Sigmoid colon (tissue), 4 donors: ENCODE data around the gene RAB26.
"Not testable (repeated sequence)": the region's sequence is repeated elsewhere in the genome, so short reads cannot be mapped to it uniquely, and the experiment has no call there.

Experiments used
- POLR2AphosphoS5 ChIP-seq, 4 donors: sonication (generic); formaldehyde crosslinking; IDR thresholded peaks; one replicate each; pipeline ENCODE4 v1.6.1; 2017; ENCODE audit warnings: antibody characterized with exemption in 4 of 4
- TF ChIP-seq, protein P1 (sequence below), 4 experiments: fragments of 450-650 bp in 3 of 4; fragments of 200-600 bp in 1 of 4; IDR thresholded peaks; one replicate each; pipeline ENCODE4 v1.5.1; 2016 to 2019; ENCODE audit warnings: antibody characterized with exemption in 4 of 4, mild to moderate bottlenecking in 3 of 4, moderate library complexity in 2 of 4

DNA sequence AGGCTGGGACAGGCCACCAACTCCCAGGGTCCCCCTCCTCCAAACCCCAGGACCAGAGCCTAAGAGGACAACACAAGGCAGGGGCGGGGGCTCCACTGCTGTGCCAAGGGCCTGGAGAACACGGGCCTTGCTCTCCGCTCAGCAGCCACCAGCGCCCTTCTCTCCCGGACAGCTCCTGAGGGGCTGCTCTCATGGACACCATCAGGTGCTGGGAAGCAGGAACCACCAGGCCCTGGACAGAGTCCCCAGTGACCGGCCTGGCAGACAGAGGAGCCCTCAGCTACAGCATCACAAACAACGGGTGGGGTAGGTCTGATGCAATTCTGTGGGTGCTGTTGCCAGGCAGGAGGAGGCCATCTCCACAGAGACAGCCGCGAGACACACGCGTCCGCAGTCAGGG, 14.6 kb upstream of the RAB26 start:
- TF ChIP-seq, protein P1, sequence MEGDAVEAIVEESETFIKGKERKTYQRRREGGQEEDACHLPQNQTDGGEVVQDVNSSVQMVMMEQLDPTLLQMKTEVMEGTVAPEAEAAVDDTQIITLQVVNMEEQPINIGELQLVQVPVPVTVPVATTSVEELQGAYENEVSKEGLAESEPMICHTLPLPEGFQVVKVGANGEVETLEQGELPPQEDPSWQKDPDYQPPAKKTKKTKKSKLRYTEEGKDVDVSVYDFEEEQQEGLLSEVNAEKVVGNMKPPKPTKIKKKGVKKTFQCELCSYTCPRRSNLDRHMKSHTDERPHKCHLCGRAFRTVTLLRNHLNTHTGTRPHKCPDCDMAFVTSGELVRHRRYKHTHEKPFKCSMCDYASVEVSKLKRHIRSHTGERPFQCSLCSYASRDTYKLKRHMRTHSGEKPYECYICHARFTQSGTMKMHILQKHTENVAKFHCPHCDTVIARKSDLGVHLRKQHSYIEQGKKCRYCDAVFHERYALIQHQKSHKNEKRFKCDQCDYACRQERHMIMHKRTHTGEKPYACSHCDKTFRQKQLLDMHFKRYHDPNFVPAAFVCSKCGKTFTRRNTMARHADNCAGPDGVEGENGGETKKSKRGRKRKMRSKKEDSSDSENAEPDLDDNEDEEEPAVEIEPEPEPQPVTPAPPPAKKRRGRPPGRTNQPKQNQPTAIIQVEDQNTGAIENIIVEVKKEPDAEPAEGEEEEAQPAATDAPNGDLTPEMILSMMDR (IDR thresholded peaks at IDR 0.05): not testable (repeated sequence)
- not testable (repeated sequence) for TF ChIP-seq POLR2AphosphoS5 (IDR thresholded peaks at IDR 0.05)
